Natural killer cell (primary cell): ENCODE data around the gene EGR2. TPM values are rescaled to one million over a fixed set of nuclear protein-coding genes. Genes with fewer than 3 reads are reported as not detected.

Source experiments
- ATAC-seq, 3 donors: fragments of 150-1000 bp in 2 of 3; fragments of 200-7000 bp in 1 of 3; cut with Tn5 transposase; 1 replicate in 1 of 3; 2 replicates in 2 of 3; pipeline ENCODE4 v1.10.0; 2021; ENCODE audit warnings: mild to moderate bottlenecking in 2 of 3, moderate library complexity in 2 of 3
- DNase-seq, 2 donors: peaks; one replicate each; pipeline versions ENCODE4 v3.0.0 to v3.0.0-alpha.2; 2013 to 2021; ENCODE audit warnings: mixed read lengths in 1 of 2
- H3K27ac ChIP-seq: one replicate; pipeline ENCODE4 v1.5.1; 2013; ENCODE audit warnings: mild to moderate bottlenecking, low read length
- H3K27me3 ChIP-seq: one replicate; pipeline ENCODE4 v1.6.1; 2013; ENCODE audit warnings: low read length; ENCODE audit not compliant: control insufficient read depth, insufficient read depth
- H3K36me3 ChIP-seq: one replicate; pipeline ENCODE4 v1.6.1; 2013; ENCODE audit warnings: low read length; ENCODE audit not compliant: control insufficient read depth, insufficient read depth
- H3K4me1 ChIP-seq: one replicate; pipeline ENCODE4 v1.6.1; 2013; ENCODE audit warnings: low read length; ENCODE audit not compliant: control insufficient read depth, insufficient read depth
- H3K4me3 ChIP-seq: one replicate; pipeline ENCODE4 v1.5.1; 2013; ENCODE audit warnings: low read length
- H3K9me3 ChIP-seq: one replicate; pipeline ENCODE4 v1.6.1; 2013; ENCODE audit warnings: low read length; ENCODE audit not compliant: control insufficient read depth, insufficient read depth
- H3K27ac Mint-ChIP-seq, 2 donors: one replicate each; pipeline ENCODE4 v1.8.0; 2022; ENCODE audit warnings: mild to moderate bottlenecking in 2 of 2, mixed read lengths in 2 of 2, moderate library complexity in 1 of 2
- H3K27me3 Mint-ChIP-seq, 2 donors: one replicate each; pipeline ENCODE4 v1.8.0; 2022; ENCODE audit warnings: low read depth in 2 of 2, mixed read lengths in 2 of 2
- H3K36me3 Mint-ChIP-seq: one replicate; pipeline ENCODE4 v1.8.0; 2022; ENCODE audit warnings: mixed read lengths
- H3K4me1 Mint-ChIP-seq, 2 donors: one replicate each; pipeline ENCODE4 v1.8.0; 2022; ENCODE audit warnings: mixed read lengths in 2 of 2
- H3K4me3 Mint-ChIP-seq: one replicate; pipeline ENCODE4 v1.8.0; 2022; ENCODE audit warnings: mild to moderate bottlenecking, moderate library complexity, mixed read lengths
- H3K9me3 Mint-ChIP-seq, 2 donors: one replicate each; pipeline ENCODE4 v1.8.0; 2022; ENCODE audit warnings: mixed read lengths in 2 of 2
- WGBS: methylation state at CpG from one replicate; pipeline ENCODE4 v1.1.7; 2013; ENCODE audit warnings: missing lambda C conversion rate; ENCODE audit not compliant: insufficient coverage; 5-methylcytosine and 5-hydroxymethylcytosine counted together
- intact Hi-C: fragments of 100-400 bp; cut with micrococcal nuclease; formaldehyde crosslinking; loops from one replicate; pipeline ENCODE4 v1.14.2; 2022
- total RNA-seq, 4 donors: library from RNA; stranded (reverse); fragments of 120-200 nt in 1 of 4; gene quantifications; one replicate each; pipeline versions ENCODE4 v1.2.3 to v1.2.4, GENCODE V29; 2013 to 2022
- TF ChIP-seq, protein P1 (sequence below): fragments of 200-600 bp; IDR thresholded peaks from one replicate; pipeline ENCODE4 v1.8.0; 2022; ENCODE audit warnings: antibody characterized with exemption

EGR2 gene
- total RNA-seq, 3 donors from 2014 or later (not counting 1 experiment from before 2014, with no cell fraction given) = 10.0 to 17.2 (median 12.8) TPM

GRCh38 chr10:62839590-62839989 lies 23.4 kb upstream of the EGR2 start:
- Histone ChIP-seq H3K27ac (no peak overlapping the region), H3K36me3 (no peaks in the 10 kb centered on the region), H3K9me3 (no peaks in the 10 kb centered on the region), H3K27me3 (no peaks in the 10 kb centered on the region), H3K4me3 (no peak overlapping the region), H3K4me1 (no peaks in the 10 kb centered on the region)
- Mint-ChIP-seq H3K4me1 (peaks cover 12% of the 10 kb centered on the region in 2 donors), H3K27ac (no peak overlapping the region), H3K27me3 (peaks cover 0 to 5% of the 10 kb centered on the region in 2 donors), H3K36me3 (no peaks in the 10 kb centered on the region), H3K4me3 (no peak overlapping the region), H3K9me3 (no peaks in the 10 kb centered on the region)
- WGBS = 88% methylated on average over 2 of the region's 2 CpGs
- ATAC-seq (no peak), DNase-seq (no peak)
- intact Hi-C loops = no loop called here
- TF ChIP-seq, protein P1, sequence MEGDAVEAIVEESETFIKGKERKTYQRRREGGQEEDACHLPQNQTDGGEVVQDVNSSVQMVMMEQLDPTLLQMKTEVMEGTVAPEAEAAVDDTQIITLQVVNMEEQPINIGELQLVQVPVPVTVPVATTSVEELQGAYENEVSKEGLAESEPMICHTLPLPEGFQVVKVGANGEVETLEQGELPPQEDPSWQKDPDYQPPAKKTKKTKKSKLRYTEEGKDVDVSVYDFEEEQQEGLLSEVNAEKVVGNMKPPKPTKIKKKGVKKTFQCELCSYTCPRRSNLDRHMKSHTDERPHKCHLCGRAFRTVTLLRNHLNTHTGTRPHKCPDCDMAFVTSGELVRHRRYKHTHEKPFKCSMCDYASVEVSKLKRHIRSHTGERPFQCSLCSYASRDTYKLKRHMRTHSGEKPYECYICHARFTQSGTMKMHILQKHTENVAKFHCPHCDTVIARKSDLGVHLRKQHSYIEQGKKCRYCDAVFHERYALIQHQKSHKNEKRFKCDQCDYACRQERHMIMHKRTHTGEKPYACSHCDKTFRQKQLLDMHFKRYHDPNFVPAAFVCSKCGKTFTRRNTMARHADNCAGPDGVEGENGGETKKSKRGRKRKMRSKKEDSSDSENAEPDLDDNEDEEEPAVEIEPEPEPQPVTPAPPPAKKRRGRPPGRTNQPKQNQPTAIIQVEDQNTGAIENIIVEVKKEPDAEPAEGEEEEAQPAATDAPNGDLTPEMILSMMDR = no peak

DNA sequence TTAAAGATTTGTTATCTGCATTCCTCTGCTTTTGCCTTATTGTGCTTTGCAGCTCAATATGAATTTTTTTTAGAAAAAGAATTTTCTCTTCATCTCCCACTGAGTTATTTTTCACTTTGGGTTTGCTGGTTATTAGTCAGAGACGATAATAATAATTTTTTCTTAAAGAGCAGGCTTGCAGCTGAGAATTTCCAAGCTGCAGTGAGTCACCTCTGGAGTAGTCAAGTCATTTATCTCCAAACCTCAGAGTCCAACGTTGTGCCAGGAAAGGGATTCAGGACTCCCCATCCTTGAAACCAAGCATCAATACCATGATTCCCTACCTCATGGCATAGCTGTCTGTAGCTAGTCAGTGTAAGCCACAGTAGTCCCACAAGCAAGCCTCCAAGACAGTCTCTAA lies 15.2 kb upstream of the EGR2 start:
- WGBS = 58% methylated on average over 2 of the region's 2 CpGs
- no peak overlapping the region for H3K4me3 ChIP-seq
- TF ChIP-seq, protein P1 = no peak
- H3K36me3 Mint-ChIP-seq = no peaks in the 10 kb centered on the region
- no peak overlapping the region for H3K27ac Mint-ChIP-seq
- no peaks in the 10 kb centered on the region for H3K9me3 Mint-ChIP-seq
- H3K36me3 ChIP-seq = no peaks in the 10 kb centered on the region
- no peak overlapping the region for H3K27ac ChIP-seq
- H3K27me3 Mint-ChIP-seq = peaks cover 5 to 9% of the 10 kb centered on the region in 2 donors
- H3K4me1 Mint-ChIP-seq = no peaks in the 10 kb centered on the region
- no peak for ATAC-seq
- peaks cover 2% of the 10 kb centered on the region for H3K27me3 ChIP-seq
- no peak overlapping the region for H3K4me3 Mint-ChIP-seq
- H3K9me3 ChIP-seq = no peaks in the 10 kb centered on the region
- intact Hi-C loops = no loop called here
- no peak for DNase-seq
- no peaks in the 10 kb centered on the region for H3K4me1 ChIP-seq

GRCh38 chr10:62830679-62831078 lies 14.5 kb upstream of the EGR2 start:
- TF ChIP-seq, protein P1 = no peak
- Histone ChIP-seq H3K36me3 (no peaks in the 10 kb centered on the region), H3K9me3 (no peaks in the 10 kb centered on the region), H3K27me3 (peaks cover 2% of the 10 kb centered on the region), H3K4me1 (no peaks in the 10 kb centered on the region), H3K4me3 (no peak overlapping the region), H3K27ac (no peak overlapping the region)
- Mint-ChIP-seq H3K27me3 (peaks cover 5 to 9% of the 10 kb centered on the region in 2 donors), H3K36me3 (no peaks in the 10 kb centered on the region), H3K27ac (no peak overlapping the region), H3K4me3 (no peak overlapping the region), H3K4me1 (no peaks in the 10 kb centered on the region), H3K9me3 (no peaks in the 10 kb centered on the region)
- 92% methylated on average over 3 of the region's 4 CpGs for WGBS
- intact Hi-C loops = no loop called here
- ATAC-seq = no peak
- no peak for DNase-seq

DNA sequence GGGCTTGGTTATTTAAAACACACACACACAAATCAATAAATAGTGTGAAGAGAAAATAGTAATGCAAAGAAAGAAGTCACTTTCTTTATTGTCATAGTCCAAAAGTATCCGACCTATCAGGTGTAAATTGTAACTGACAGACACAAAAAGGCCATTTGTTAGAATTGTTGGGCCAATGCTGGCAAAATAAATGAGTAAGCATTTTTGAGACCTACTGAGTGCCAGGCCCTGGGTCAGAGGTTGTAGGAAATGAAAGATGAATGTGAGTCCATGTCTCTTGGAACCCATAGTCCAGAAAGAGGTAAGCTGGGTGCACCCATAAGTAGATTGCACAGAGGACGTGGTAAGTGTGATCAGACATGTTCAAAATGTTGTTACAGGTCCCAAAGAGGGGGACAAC lies 13.5 kb upstream of the EGR2 start:
- Mint-ChIP-seq H3K36me3 (no peaks in the 10 kb centered on the region), H3K27me3 (peaks cover 5 to 9% of the 10 kb centered on the region in 2 donors), H3K9me3 (no peaks in the 10 kb centered on the region), H3K4me3 (no peak overlapping the region), H3K27ac (no peak overlapping the region), H3K4me1 (no peaks in the 10 kb centered on the region)
- H3K9me3 ChIP-seq = no peaks in the 10 kb centered on the region
- peaks cover 2% of the 10 kb centered on the region for H3K27me3 ChIP-seq
- H3K27ac ChIP-seq = no peak overlapping the region
- ATAC-seq (no peak), DNase-seq (no peak)
- H3K4me3 ChIP-seq = no peak overlapping the region
- intact Hi-C loops = no loop called here
- TF ChIP-seq, protein P1 = no peak
- WGBS = 93% methylated on average over 2 of the region's 2 CpGs
- no peaks in the 10 kb centered on the region for H3K4me1 ChIP-seq
- no peaks in the 10 kb centered on the region for H3K36me3 ChIP-seq
